Retinal pigment epithelial cell (primary cell): ENCODE data around the gene DNMBP.

Source experiments
- DNase-seq: peaks from one replicate; pipeline ENCODE4 v3.0.0-alpha.2; 2010; ENCODE audit warnings: low read depth
- H3K4me3 ChIP-seq: 2 replicates; pipeline ENCODE4 v1.5.1; 2011; ENCODE audit warnings: mild to moderate bottlenecking, low read length, control low read depth, moderate library complexity
- TF ChIP-seq, protein P1 (sequence below): conservative IDR thresholded peaks from 2 replicates; pipeline ENCODE4 v1.5.1; 2011; ENCODE audit warnings: low read depth, low read length, control low read depth, inconsistent platforms

The DNMBP gene

DNA sequence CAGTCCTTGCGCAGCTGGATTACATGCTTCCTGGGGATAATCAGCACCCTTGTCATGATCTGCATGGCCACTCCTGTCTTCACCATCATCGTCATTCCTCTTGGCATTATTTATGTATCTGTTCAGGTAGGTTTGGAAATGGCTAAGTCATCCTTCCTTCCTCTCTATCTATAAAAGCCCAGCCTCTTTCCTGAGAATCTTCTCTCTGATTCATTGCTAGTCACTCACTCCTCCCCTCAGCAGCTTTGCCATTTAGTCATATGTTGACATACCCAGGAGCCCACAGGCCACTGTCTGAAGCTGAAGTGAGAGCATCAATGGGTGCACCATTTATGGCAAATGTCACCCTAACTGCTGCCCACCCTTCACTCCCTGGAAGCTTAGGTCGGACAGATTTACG is 175.3 kb downstream of the DNMBP start:
- no peak overlapping the region for H3K4me3 ChIP-seq
- no peak for DNase-seq
- TF ChIP-seq, protein P1, sequence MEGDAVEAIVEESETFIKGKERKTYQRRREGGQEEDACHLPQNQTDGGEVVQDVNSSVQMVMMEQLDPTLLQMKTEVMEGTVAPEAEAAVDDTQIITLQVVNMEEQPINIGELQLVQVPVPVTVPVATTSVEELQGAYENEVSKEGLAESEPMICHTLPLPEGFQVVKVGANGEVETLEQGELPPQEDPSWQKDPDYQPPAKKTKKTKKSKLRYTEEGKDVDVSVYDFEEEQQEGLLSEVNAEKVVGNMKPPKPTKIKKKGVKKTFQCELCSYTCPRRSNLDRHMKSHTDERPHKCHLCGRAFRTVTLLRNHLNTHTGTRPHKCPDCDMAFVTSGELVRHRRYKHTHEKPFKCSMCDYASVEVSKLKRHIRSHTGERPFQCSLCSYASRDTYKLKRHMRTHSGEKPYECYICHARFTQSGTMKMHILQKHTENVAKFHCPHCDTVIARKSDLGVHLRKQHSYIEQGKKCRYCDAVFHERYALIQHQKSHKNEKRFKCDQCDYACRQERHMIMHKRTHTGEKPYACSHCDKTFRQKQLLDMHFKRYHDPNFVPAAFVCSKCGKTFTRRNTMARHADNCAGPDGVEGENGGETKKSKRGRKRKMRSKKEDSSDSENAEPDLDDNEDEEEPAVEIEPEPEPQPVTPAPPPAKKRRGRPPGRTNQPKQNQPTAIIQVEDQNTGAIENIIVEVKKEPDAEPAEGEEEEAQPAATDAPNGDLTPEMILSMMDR = no peak

DNA sequence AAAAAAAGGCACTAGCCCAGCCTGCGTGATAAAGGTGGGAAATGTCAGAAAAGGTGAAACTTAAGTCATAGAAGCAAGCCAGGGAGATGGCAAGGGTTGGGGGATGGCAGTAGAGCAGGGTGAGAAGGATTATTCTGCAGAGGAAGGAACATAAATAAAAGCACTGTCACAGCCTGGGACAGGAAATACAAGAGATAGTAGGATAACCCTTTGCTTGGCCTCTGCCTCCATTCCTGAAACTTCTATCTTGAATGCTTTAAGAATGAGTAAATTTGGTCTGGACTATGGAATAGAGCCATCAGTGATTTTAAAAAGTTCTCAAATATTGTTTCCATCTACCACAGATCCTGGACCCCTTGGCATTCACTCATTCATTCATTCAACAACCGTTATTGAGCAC is 177.3 kb downstream of the DNMBP start:
- DNase-seq = no peak

DNA sequence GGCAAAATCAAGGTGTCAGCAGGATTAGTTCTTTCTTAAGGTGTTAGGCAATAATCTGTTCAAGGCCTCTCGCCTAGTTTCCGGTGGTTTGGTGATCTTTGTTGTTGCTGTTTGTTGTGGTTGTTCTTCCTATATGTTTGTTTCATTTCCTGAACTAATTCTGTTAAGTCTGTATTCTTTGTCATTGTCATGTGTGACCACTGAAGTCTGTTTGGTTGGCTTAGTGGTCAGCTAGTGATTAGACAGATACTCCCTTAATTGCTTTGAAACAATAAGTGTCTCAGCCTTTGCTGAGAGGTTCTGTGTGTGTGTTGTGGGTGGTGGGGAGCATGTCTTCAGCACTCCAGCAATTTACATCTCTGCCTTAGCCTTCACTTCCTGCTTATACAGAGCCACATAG is 181.3 kb downstream of the DNMBP start:
- DNase-seq = no peak
- H3K4me3 ChIP-seq = no peak overlapping the region
- TF ChIP-seq, protein P1 = no peak

More for the DNA sequence above, 177.3 kb downstream of the DNMBP start:
- TF ChIP-seq, protein P1 = no peak
- H3K4me3 ChIP-seq = no peak overlapping the region

DNA sequence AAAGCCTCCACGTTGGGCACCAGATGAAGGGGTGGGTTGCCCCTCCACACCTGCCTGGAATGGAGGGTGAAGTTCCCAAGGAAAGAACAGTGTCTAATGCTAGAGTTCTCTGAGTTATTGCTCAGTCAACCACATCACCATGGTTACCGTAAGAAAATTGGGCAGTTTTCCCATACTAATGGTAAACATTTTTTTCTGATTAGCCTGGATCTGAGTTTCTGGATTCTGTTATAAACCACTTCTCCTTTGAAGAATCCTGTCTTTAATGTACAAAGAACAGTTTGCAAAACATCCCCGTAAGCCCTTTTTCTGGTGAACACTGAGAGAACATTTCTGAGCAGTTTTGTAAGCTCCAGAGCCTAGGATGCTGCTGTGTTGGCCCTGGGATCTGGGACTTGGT is 181.8 kb downstream of the DNMBP start:
- TF ChIP-seq, protein P1 = no peak
- DNase-seq = no peak

More for the DNA sequence above, 181.8 kb downstream of the DNMBP start:
- no peak overlapping the region for H3K4me3 ChIP-seq
